ENCODE measurements around the gene BBX.

- TF ChIP-seq GATA2 (IDR thresholded peaks at IDR 0.05; ENCODE audit: low read depth, low read length) = no peak
- no peak for TF ChIP-seq GATA3 (IDR thresholded peaks at IDR 0.05; ENCODE audit: low read depth, low read length)
These were observed 2.2 kb upstream of the BBX start for GRCh38 chr3:107520535-107520934.
